IPS-15b (cell line): ENCODE results near the gene CACNA1C.
"Not testable (repeated sequence)": the region's sequence is repeated elsewhere in the genome, so short reads cannot be mapped to it uniquely, and the experiment has no call there.

Experiments used
- H3K27me3 ChIP-seq: one replicate; pipeline ENCODE4 v1.6.1; 2013; ENCODE audit warnings: low read length; ENCODE audit not compliant: control insufficient read depth, insufficient read depth
- H3K36me3 ChIP-seq: one replicate; pipeline ENCODE4 v1.6.1; 2013; ENCODE audit warnings: low read length; ENCODE audit not compliant: control insufficient read depth, insufficient read depth
- H3K4me1 ChIP-seq: one replicate; pipeline ENCODE4 v1.6.1; 2013; ENCODE audit warnings: mild to moderate bottlenecking, low read length; ENCODE audit not compliant: control insufficient read depth, insufficient read depth
- H3K4me3 ChIP-seq: one replicate; pipeline ENCODE4 v1.5.1; 2013; ENCODE audit warnings: low read depth, low read length
- H3K9ac ChIP-seq: one replicate; pipeline ENCODE4 v1.6.1; 2013; ENCODE audit warnings: low read depth, mild to moderate bottlenecking, low read length
- H3K9me3 ChIP-seq: one replicate; pipeline ENCODE4 v1.6.1; 2013; ENCODE audit warnings: mild to moderate bottlenecking, low read length; ENCODE audit not compliant: control insufficient read depth, insufficient read depth

The CACNA1C gene

GRCh38 chr12:2722806-2723205 lies 670.0 kb downstream of the CACNA1C start:
- Histone ChIP-seq H3K27me3 (peaks cover 29% of the 10 kb centered on the region), H3K36me3 (no peaks in the 10 kb centered on the region), H3K9me3 (no peaks in the 10 kb centered on the region), H3K4me3 (no peak overlapping the region), H3K9ac (no peak overlapping the region), H3K4me1 (no peaks in the 10 kb centered on the region)

DNA sequence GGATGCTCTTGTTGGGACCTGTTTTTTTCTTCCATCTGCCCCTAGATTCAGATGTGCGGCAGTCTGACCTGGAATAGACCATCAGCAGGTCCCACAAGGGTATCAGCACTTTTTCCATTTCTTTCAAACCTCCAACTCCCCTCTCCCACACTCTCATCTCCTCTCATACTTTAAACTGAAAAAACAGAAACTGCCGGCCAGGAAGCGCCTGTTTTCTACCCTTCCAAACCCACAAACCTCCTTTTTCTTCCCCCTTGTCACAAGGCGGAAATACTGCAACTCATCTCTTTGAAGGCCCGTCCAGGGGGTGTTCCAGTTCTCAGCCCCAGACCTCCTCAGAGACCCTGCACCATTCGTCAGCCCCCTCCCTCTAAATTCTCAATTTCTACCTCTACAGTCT lies 679.5 kb downstream of the CACNA1C start:
- Histone ChIP-seq H3K9ac (no peak overlapping the region), H3K36me3 (no peaks in the 10 kb centered on the region), H3K4me1 (no peaks in the 10 kb centered on the region), H3K9me3 (no peaks in the 10 kb centered on the region), H3K4me3 (no peak overlapping the region), H3K27me3 (peaks cover 2% of the 10 kb centered on the region)

DNA sequence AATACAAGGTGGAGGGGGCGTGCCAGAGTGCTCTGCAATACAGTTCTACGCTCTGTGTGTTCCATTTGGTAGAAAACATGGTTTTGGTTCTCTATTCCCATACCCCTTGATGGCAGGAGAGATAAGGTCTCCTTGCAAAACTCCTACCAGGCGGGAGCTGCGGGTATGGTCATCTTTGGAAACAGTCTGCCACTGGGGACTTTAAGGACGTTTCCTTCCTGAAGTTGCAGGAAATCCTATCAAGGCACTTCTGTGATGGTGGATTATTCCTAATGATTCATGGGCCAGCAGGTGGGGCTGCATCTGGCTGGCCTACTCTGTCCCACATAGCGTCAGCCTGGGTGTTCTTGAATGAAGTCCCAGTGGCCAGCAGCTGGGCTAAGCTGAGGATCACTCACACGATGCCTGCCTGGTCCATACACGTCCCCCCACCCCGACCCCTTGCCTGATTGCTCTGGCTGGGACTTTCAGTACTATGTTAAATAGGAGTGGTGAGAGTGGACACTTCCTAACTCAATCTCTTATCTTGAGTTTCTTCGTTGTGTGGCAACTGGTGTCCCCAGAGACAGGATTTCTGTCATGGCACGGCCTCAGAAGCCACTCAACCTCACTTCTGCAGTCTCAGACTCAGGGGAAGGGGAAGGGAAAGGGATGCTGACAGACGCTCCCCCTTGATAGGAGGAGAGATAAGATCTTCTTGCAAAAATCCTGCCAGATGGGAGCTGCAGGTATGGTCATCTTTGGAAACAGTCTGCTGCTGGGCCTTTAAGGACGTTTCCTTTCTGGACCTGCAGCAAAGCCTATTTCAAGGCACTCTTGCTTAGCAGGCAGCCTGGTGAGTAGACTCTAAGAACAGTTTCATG lies 680.9 kb downstream of the CACNA1C start:
- Histone ChIP-seq H3K4me1 (no peaks in the 10 kb centered on the region), H3K9ac (no peak overlapping the region), H3K36me3 (no peaks in the 10 kb centered on the region), H3K9me3 (no peaks in the 10 kb centered on the region), H3K4me3 (no peak overlapping the region), H3K27me3 (no peaks in the 10 kb centered on the region)

DNA sequence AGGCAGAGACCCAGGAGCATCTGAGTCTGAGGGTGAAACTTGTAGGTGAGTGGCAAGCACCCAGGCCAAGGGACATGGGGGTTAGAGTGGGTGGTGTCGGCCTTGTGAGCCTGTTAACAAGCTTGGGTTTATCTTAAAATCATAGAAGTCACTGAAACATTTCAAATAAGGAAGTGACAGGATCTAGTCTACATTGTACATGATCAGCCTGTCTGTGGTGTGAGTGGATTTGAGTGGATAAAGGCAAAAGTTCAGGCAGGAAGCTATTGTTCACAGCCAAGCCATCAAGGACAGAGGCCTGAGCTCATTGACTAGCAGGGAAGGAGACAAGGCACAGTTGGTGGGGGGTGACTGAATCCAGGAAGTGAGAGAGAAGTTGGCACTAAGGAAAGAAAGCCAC lies 682.6 kb downstream of the CACNA1C start:
- Histone ChIP-seq H3K9me3 (no peaks in the 10 kb centered on the region), H3K36me3 (no peaks in the 10 kb centered on the region), H3K9ac (no peak overlapping the region), H3K4me1 (no peaks in the 10 kb centered on the region), H3K4me3 (no peak overlapping the region), H3K27me3 (no peaks in the 10 kb centered on the region)

GRCh38 chr12:2737656-2738241 lies 685.0 kb downstream of the CACNA1C start:
- H3K27me3 ChIP-seq, result no peaks in the 10 kb centered on the region
- H3K4me1 ChIP-seq, result no peaks in the 10 kb centered on the region
- no peak overlapping the region for H3K4me3 ChIP-seq
- no peaks in the 10 kb centered on the region for H3K9me3 ChIP-seq
- H3K36me3 ChIP-seq, result no peaks in the 10 kb centered on the region
- H3K9ac ChIP-seq, result no peak overlapping the region

DNA sequence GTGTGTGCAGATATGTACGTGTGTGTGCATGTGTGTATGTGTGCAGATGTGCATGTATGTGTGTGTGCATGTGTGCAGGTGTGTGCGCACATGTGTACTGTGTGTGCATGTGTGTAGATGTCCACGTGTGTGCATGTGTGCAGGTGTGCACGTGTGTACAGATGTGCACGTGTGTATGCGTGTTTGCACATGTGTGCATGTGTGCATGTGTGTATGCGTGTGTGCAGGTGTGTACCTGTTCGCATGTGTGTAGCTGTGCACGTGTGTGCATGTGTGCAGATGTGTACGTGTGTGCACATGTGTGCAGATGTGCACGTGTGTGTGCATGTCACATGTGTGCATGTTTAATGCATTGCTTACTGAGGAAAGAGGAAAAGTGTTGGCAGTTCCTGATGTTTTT lies 686.3 kb downstream of the CACNA1C start:
- Histone ChIP-seq H3K4me3 (no peak overlapping the region), H3K9ac (no peak overlapping the region), H3K36me3 (no peaks in the 10 kb centered on the region), H3K9me3 (no peaks in the 10 kb centered on the region), H3K4me1 (no peaks in the 10 kb centered on the region), H3K27me3 (no peaks in the 10 kb centered on the region)

DNA sequence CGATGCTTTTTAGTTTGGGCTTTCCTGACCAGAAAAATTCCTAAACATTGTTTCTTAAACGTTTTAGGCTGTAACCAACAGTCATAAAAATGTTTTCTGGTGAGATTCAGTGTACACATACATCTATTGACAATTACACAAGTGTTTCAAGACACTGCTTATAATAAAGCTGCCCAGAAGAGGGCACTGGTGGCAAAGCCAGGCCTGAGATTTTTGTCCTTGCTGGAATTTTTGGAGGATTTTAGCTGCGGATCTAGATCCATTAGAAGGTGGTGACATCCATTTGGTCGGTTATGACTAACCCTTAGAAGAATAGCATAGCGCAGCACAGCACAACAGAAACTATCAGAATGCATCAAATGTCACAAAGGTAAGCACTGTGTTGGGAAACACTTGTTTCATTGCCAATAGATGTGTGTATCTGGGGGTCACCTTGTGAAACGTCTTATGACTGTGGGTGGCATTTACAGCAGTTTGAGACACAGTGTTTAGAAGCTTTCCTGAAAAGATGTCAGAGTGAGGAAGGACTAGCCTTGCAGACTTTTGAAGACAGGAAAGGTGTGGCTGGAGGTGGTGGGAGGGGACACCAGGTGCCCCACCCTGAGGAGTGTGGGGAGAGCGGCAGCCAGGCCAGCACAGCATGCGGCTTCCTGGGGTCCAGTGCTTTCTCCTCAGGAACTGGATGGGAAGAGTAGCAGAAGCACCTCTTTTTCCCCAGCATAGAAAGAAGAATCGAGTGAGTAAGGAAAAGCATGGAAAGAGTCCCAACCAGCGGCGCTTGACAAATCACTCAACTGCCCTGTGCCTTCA lies 687.2 kb downstream of the CACNA1C start:
- Histone ChIP-seq H3K4me3 (no peak overlapping the region), H3K9ac (no peak overlapping the region), H3K36me3 (no peaks in the 10 kb centered on the region), H3K27me3 (no peaks in the 10 kb centered on the region), H3K4me1 (no peaks in the 10 kb centered on the region), H3K9me3 (no peaks in the 10 kb centered on the region)

GRCh38 chr12:2742037-2742436 lies 689.2 kb downstream of the CACNA1C start:
- H3K27me3 ChIP-seq, H3K9me3 ChIP-seq, H3K36me3 ChIP-seq, H3K4me1 ChIP-seq, H3K4me3 ChIP-seq, H3K9ac ChIP-seq: not testable (repeated sequence)

DNA sequence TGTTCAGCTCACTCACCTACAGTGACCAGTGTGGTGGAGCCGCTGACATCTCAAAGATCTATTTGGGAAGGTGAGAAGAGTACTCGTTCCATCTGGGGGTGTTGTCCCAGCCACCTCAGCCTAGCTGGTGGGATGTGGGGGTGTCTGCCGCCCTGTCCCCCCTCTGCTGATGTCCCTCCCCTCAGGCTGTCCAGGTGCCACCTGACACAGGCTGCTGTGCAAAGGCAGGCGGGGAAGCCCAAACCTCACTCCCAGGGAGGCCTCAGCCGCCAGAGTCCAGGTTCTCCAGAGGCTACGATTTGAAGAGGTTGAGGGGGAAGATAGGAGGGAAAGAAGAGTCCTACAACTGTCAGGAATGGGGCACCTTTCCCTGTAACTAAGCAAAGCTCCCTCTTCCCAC lies 690.7 kb downstream of the CACNA1C start:
- Histone ChIP-seq H3K4me1 (no peaks in the 10 kb centered on the region), H3K4me3 (no peak overlapping the region), H3K9ac (no peak overlapping the region), H3K9me3 (no peaks in the 10 kb centered on the region), H3K27me3 (no peaks in the 10 kb centered on the region), H3K36me3 (no peaks in the 10 kb centered on the region)

DNA sequence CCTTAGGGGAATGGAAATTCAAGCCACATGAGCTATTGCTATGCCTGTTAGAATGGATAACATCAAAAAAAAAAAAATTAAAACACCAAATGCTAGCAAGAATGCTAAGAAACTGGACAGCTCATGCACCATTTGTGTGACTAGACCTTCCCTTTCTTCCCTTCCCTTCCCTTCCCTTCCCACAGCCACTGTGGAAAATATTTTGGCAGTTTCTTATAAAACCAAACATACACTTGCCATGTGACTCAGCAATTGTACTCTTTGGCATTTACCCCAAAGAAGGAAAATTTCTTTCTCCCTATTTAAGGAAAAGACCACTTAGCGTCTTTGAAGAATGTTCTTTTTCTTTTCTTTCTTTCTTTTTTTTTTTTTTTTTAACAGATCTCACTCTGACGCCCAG lies 692.9 kb downstream of the CACNA1C start:
- Histone ChIP-seq H3K27me3 (peaks cover 4% of the 10 kb centered on the region), H3K36me3 (no peaks in the 10 kb centered on the region), H3K9me3 (no peaks in the 10 kb centered on the region), H3K4me1 (peaks cover 10% of the 10 kb centered on the region), H3K9ac (no peak overlapping the region), H3K4me3 (no peak overlapping the region)
